HCEC 1CT (cell line): ENCODE measurements around the gene ZDHHC9.

Experiments used
- DNase-seq: peaks from one replicate; pipeline ENCODE4 v3.0.0-alpha.2; 2017

Gene ZDHHC9

GRCh38 chrX:129761596-129761995, 82.1 kb downstream of the ZDHHC9 start:
- DNase-seq: no peak

- DNase-seq: no peak
Observed at GRCh38 chrX:129760981-129761380, 82.7 kb downstream of the ZDHHC9 start.

- no peak for DNase-seq
Observed at GRCh38 chrX:129760155-129760554, 83.5 kb downstream of the ZDHHC9 start.

GRCh38 chrX:129759576-129760061, 84.1 kb downstream of the ZDHHC9 start:
- DNase-seq: no peak

- no peak for DNase-seq
Observed at GRCh38 chrX:129755779-129756650, 87.7 kb downstream of the ZDHHC9 start.

- DNase-seq: no peak
Observed at GRCh38 chrX:129754056-129755024, 89.3 kb downstream of the ZDHHC9 start.
